Measurements from ENCODE around the gene SOX21.

The SOX21 gene

GRCh38 chr13:94701313-94702180, 10.8 kb downstream of the SOX21 start:
- H3K4me3 ChIP-seq (replicated peaks in 1 of 2; ENCODE audit: low read depth in 2 of 2, low read length in 2 of 2) = no peak overlapping the region
- TF ChIP-seq, protein P1, sequence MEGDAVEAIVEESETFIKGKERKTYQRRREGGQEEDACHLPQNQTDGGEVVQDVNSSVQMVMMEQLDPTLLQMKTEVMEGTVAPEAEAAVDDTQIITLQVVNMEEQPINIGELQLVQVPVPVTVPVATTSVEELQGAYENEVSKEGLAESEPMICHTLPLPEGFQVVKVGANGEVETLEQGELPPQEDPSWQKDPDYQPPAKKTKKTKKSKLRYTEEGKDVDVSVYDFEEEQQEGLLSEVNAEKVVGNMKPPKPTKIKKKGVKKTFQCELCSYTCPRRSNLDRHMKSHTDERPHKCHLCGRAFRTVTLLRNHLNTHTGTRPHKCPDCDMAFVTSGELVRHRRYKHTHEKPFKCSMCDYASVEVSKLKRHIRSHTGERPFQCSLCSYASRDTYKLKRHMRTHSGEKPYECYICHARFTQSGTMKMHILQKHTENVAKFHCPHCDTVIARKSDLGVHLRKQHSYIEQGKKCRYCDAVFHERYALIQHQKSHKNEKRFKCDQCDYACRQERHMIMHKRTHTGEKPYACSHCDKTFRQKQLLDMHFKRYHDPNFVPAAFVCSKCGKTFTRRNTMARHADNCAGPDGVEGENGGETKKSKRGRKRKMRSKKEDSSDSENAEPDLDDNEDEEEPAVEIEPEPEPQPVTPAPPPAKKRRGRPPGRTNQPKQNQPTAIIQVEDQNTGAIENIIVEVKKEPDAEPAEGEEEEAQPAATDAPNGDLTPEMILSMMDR (IDR thresholded peaks at IDR 0.05; ENCODE audit: low read depth, low read length) = no peak
- no peak for DNase-seq (ENCODE audit: low read depth in 2 of 2)

GRCh38 chr13:94700536-94700935, 11.8 kb downstream of the SOX21 start:
- H3K4me3 ChIP-seq (replicated peaks in 1 of 2; ENCODE audit: low read depth in 2 of 2, low read length in 2 of 2) = no peak overlapping the region
- DNase-seq (ENCODE audit: low read depth in 2 of 2) = no peak
- TF ChIP-seq, protein P1 (IDR thresholded peaks at IDR 0.05; ENCODE audit: low read depth, low read length) = no peak

DNA sequence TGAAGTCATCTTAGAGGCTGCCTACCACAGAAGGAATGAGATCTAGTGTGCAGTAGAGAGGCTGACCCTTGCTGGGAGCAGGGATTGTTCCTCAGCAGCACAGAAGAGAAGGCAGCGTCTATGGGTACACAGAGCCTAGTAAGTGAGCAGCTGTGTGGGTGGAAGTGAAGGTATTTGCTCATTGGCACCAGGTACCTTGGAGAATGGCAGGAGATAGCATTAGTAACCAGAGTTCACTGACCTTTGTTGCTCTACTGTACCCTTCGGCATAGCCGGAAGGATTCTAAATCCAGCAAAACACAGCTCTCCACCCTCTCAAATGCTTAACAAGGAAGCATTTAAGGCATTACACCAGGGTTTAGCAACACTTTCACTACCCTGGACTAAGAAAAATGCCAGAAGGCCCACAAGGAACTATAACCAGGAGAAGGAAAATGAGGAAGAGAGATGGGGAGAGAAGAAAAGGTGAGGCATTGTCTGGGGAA, 12.3 kb downstream of the SOX21 start:
- TF ChIP-seq, protein P1 (IDR thresholded peaks at IDR 0.05; ENCODE audit: low read depth, low read length) = no peak
- DNase-seq (ENCODE audit: low read depth in 2 of 2) = no peak
- no peak overlapping the region for H3K4me3 ChIP-seq (replicated peaks in 1 of 2; ENCODE audit: low read depth in 2 of 2, low read length in 2 of 2)

DNA sequence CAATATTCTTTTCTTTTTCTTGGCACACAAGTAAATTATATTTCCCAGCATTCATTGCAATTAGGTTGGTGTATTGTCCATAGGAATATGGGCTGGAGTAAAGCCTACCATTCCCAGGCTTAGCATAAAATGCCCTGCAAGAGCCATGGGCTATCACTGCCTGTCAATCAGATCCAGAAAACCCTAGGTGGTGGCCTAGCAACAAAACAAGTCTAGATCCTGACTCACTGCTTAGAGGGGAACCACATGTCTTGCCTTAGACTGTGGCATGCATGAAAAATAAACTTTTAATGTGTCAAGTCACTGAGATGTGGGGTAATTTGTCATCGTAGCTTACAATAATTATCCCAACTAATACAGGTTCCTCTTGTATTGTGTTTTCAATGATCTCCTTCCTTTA, 16.2 kb downstream of the SOX21 start:
- DNase-seq (ENCODE audit: low read depth in 2 of 2) = no peak
- no peak overlapping the region for H3K4me3 ChIP-seq (replicated peaks in 1 of 2; ENCODE audit: low read depth in 2 of 2, low read length in 2 of 2)
- TF ChIP-seq, protein P1 (IDR thresholded peaks at IDR 0.05; ENCODE audit: low read depth, low read length) = no peak

GRCh38 chr13:94692030-94692429, 20.3 kb downstream of the SOX21 start:
- TF ChIP-seq, protein P1 (IDR thresholded peaks at IDR 0.05; ENCODE audit: low read depth, low read length) = no peak
- no peak overlapping the region for H3K4me3 ChIP-seq (replicated peaks in 1 of 2; ENCODE audit: low read depth in 2 of 2, low read length in 2 of 2)
- no peak for DNase-seq (ENCODE audit: low read depth in 2 of 2)

GRCh38 chr13:94683409-94683808, 28.9 kb downstream of the SOX21 start:
- DNase-seq (ENCODE audit: low read depth in 2 of 2) = no peak
- no peak overlapping the region for H3K4me3 ChIP-seq (replicated peaks in 1 of 2; ENCODE audit: low read depth in 2 of 2, low read length in 2 of 2)
- TF ChIP-seq, protein P1 (IDR thresholded peaks at IDR 0.05; ENCODE audit: low read depth, low read length) = no peak

All from cardiac fibroblast (primary cell).